Stimulated activated CD8-positive, alpha-beta memory T cell treated with anti-CD3 and anti-CD28 coated beads, Interleukin-15, amount 100 ng/mL, for 48 hours (primary cell): ENCODE measurements around the gene KRT79.

Source experiments
- DNase-seq, 2 donors: peaks; one replicate each; pipeline ENCODE4 v3.0.0-alpha.2; 2020; ENCODE audit warnings: low read depth in 2 of 2

KRT79 gene

GRCh38 chr12:52791271-52792184, 42.6 kb downstream of the KRT79 start:
- no peak for DNase-seq

GRCh38 chr12:52790427-52791270, 43.5 kb downstream of the KRT79 start:
- DNase-seq, result no peak

GRCh38 chr12:52789637-52790426, 44.3 kb downstream of the KRT79 start:
- DNase-seq, result no peak

- no peak for DNase-seq
These were observed 45.1 kb downstream of the KRT79 start for GRCh38 chr12:52788876-52789636.

GRCh38 chr12:52788192-52788875, 45.8 kb downstream of the KRT79 start:
- DNase-seq, result no peak

- DNase-seq, result no peak
These were observed 46.6 kb downstream of the KRT79 start for GRCh38 chr12:52787324-52788191.

- DNase-seq, result no peak
These were observed 49.2 kb downstream of the KRT79 start for GRCh38 chr12:52784909-52785308.

GRCh38 chr12:52783563-52784316, 50.4 kb downstream of the KRT79 start:
- no peak for DNase-seq

GRCh38 chr12:52782502-52782901, 51.6 kb downstream of the KRT79 start:
- DNase-seq, result no peak

GRCh38 chr12:52781399-52782082, 52.6 kb downstream of the KRT79 start:
- no peak for DNase-seq

GRCh38 chr12:52779914-52780313, 54.2 kb downstream of the KRT79 start:
- no peak for DNase-seq

- DNase-seq, result no peak
These were observed 55.3 kb downstream of the KRT79 start for GRCh38 chr12:52778833-52779232.

- DNase-seq, result no peak
These were observed 56.5 kb downstream of the KRT79 start for GRCh38 chr12:52777566-52777965.

- no peak for DNase-seq
These were observed 57.2 kb downstream of the KRT79 start, which contains the start of gene KRT76 for GRCh38 chr12:52776913-52777395. Gene KRT76, minus strand, starts transcription at chr12:52777345. Its CDS starts 54 bp downstream, at chr12:52777291.

- no peak for DNase-seq
These were observed 57.7 kb downstream of the KRT79 start for GRCh38 chr12:52776435-52776834.

GRCh38 chr12:52774629-52775250, 59.4 kb downstream of the KRT79 start:
- DNase-seq, result no peak

GRCh38 chr12:52772772-52773171, 61.3 kb downstream of the KRT79 start:
- DNase-seq, result no peak
